Measurements from ENCODE around the gene UFC1. TPM values are rescaled to one million over a fixed set of nuclear protein-coding genes. Genes with fewer than 3 reads are reported as not detected.
A peak's percentile ranks its signal among the peaks of the same experiment; 100 is the strongest.

UFC1 gene
- total and polyA plus RNA-seq, 2 experiments from 2014 or later: 57.5 to 77.0 TPM

DNA sequence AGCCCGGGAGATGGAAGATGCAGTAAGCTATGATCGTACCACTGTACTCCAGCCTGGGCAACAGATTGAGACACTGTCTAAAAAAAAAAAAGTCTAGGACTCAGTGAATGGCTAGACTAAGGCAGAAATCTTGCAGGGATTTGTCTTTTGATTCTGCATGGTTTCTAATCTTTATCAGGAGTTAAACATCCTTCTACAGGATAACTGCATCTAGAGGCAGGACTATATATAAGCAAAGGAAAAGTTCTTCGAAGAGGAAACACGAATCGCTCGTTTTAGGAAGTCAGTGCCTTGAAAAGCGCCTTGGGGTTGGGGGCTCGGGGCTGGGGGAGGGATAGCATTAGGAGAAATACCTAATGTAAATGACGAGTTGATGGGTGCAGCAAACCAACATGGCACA, 602 bp upstream of the UFC1 start (continued):
- TF ChIP-seq ZNF114 (CRISPR knock-in tag; IDR thresholded peaks at IDR 0.05): no peak
- TF ChIP-seq, protein P1, sequence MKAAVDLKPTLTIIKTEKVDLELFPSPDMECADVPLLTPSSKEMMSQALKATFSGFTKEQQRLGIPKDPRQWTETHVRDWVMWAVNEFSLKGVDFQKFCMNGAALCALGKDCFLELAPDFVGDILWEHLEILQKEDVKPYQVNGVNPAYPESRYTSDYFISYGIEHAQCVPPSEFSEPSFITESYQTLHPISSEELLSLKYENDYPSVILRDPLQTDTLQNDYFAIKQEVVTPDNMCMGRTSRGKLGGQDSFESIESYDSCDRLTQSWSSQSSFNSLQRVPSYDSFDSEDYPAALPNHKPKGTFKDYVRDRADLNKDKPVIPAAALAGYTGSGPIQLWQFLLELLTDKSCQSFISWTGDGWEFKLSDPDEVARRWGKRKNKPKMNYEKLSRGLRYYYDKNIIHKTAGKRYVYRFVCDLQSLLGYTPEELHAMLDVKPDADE (IDR thresholded peaks at IDR 0.05): no peak
- TF ChIP-seq, protein P2, sequence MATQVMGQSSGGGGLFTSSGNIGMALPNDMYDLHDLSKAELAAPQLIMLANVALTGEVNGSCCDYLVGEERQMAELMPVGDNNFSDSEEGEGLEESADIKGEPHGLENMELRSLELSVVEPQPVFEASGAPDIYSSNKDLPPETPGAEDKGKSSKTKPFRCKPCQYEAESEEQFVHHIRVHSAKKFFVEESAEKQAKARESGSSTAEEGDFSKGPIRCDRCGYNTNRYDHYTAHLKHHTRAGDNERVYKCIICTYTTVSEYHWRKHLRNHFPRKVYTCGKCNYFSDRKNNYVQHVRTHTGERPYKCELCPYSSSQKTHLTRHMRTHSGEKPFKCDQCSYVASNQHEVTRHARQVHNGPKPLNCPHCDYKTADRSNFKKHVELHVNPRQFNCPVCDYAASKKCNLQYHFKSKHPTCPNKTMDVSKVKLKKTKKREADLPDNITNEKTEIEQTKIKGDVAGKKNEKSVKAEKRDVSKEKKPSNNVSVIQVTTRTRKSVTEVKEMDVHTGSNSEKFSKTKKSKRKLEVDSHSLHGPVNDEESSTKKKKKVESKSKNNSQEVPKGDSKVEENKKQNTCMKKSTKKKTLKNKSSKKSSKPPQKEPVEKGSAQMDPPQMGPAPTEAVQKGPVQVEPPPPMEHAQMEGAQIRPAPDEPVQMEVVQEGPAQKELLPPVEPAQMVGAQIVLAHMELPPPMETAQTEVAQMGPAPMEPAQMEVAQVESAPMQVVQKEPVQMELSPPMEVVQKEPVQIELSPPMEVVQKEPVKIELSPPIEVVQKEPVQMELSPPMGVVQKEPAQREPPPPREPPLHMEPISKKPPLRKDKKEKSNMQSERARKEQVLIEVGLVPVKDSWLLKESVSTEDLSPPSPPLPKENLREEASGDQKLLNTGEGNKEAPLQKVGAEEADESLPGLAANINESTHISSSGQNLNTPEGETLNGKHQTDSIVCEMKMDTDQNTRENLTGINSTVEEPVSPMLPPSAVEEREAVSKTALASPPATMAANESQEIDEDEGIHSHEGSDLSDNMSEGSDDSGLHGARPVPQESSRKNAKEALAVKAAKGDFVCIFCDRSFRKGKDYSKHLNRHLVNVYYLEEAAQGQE (IDR thresholded peaks at IDR 0.05; ENCODE audit: unreplicated experiment): no peak
- TF ChIP-seq, protein P3, sequence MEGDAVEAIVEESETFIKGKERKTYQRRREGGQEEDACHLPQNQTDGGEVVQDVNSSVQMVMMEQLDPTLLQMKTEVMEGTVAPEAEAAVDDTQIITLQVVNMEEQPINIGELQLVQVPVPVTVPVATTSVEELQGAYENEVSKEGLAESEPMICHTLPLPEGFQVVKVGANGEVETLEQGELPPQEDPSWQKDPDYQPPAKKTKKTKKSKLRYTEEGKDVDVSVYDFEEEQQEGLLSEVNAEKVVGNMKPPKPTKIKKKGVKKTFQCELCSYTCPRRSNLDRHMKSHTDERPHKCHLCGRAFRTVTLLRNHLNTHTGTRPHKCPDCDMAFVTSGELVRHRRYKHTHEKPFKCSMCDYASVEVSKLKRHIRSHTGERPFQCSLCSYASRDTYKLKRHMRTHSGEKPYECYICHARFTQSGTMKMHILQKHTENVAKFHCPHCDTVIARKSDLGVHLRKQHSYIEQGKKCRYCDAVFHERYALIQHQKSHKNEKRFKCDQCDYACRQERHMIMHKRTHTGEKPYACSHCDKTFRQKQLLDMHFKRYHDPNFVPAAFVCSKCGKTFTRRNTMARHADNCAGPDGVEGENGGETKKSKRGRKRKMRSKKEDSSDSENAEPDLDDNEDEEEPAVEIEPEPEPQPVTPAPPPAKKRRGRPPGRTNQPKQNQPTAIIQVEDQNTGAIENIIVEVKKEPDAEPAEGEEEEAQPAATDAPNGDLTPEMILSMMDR (conservative IDR thresholded peaks at IDR 0.05; ENCODE audit: low read depth in 2 of 2): no peak
- no peak for TF ChIP-seq STAT1 (IDR thresholded peaks at IDR 0.05; ENCODE audit: unreplicated experiment)
- TF ChIP-seq EZH2phosphoT487 (IDR thresholded peaks at IDR 0.05; ENCODE audit: unreplicated experiment): no peak
- no peak for TF ChIP-seq EZH2 (IDR thresholded peaks at IDR 0.05; ENCODE audit: low read depth, unreplicated experiment)

DNA sequence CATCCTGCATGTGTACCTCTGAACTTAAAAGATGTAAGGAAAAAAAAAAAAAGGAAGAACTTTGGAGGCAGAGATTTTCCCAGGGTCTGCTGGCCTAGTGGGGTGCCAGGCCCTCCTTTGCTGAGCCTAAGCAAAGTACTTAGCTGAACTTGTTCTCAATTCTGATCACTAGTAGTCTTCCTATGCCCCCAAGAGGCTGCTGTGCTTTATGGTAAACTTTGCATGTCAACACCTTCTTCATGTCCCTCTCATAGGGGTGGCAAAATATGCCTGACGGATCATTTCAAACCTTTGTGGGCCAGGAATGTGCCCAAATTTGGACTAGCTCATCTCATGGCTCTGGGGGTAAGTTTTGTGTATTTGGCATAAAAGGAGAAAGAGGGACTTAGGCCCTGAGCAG, 4.1 kb downstream of the UFC1 start:
- Histone ChIP-seq H3K79me2 (replicated peaks; ENCODE audit: insufficient read depth) (peaks cover 14% of the 10 kb centered on the region; the same call in 1 of the 2 replicates), H4K20me1 (replicated peaks; ENCODE audit: insufficient read depth) (no peaks in the 10 kb centered on the region), H3K27me3 (ENCODE audit: insufficient read depth) (no peaks in the 10 kb centered on the region), H3K4me3 (no peak overlapping the region), H3K27ac (ENCODE audit: low read depth) (no peak overlapping the region), H3K9me2 (ENCODE audit: insufficient read depth) (no peaks in the 10 kb centered on the region), H2AFZ (no peak overlapping the region), H3K36me3 (ENCODE audit: insufficient read depth) (no peaks in the 10 kb centered on the region; the same call in none of the 2 replicates), H3K4me2 (no peak overlapping the region), H3K4me1 (ENCODE audit: insufficient read depth) (peaks cover 13% of the 10 kb centered on the region), H3F3A (replicated peaks; ENCODE audit: low read depth) (peaks cover 27% of the 10 kb centered on the region)
- Mint-ChIP-seq H3K4me3 (peak overlapping the region; percentile 84; the same call in 1 of the 3 replicates), H3K27ac (no peak overlapping the region), H3K9me3 (no peaks in the 10 kb centered on the region), H3K27me3 (ENCODE audit: insufficient read depth, low read depth, poor library complexity) (peaks cover 17% of the 10 kb centered on the region), H3K4me1 (peaks cover 25% of the 10 kb centered on the region), H3K36me3 (ENCODE audit: low read depth) (peaks cover 35% of the 10 kb centered on the region)
- DNase-seq (ENCODE audit: low spot score): no peak
- no peak for ATAC-seq
- no peak for TF ChIP-seq CREB1 (CRISPR knock-in tag; IDR thresholded peaks at IDR 0.05; ENCODE audit: low read depth)
- TF ChIP-seq, protein P3 (conservative IDR thresholded peaks at IDR 0.05; ENCODE audit: low read depth in 2 of 2): no peak
- TF ChIP-seq, protein P1 (IDR thresholded peaks at IDR 0.05): no peak
- TF ChIP-seq ZNF114 (CRISPR knock-in tag; IDR thresholded peaks at IDR 0.05): no peak
- TF ChIP-seq STAT1 (IDR thresholded peaks at IDR 0.05; ENCODE audit: unreplicated experiment): no peak
- TF ChIP-seq EZH2 (IDR thresholded peaks at IDR 0.05; ENCODE audit: low read depth, unreplicated experiment): no peak
- TF ChIP-seq NANOG (IDR thresholded peaks at IDR 0.05; ENCODE audit: borderline replicate concordance): no peak
- TF ChIP-seq ZNF331 (CRISPR knock-in tag; IDR thresholded peaks at IDR 0.05; ENCODE audit: low read depth): no peak
- TF ChIP-seq, protein P2 (IDR thresholded peaks at IDR 0.05; ENCODE audit: unreplicated experiment): no peak
- no peak for TF ChIP-seq EZH2phosphoT487 (IDR thresholded peaks at IDR 0.05; ENCODE audit: unreplicated experiment)
- no peak for TF ChIP-seq POLR2AphosphoS5 (IDR thresholded peaks at IDR 0.05; ENCODE audit: low read depth)
- TF ChIP-seq JUNB (IDR thresholded peaks at IDR 0.05; ENCODE audit: unreplicated experiment): no peak
